ENCODE data around the gene PLAGL2. TPM values are rescaled to one million over a fixed set of nuclear protein-coding genes. Genes with fewer than 3 reads are reported as not detected.

The PLAGL2 gene
- total RNA-seq, 1 donor from 2014 or later, result 2.0 TPM

DNA sequence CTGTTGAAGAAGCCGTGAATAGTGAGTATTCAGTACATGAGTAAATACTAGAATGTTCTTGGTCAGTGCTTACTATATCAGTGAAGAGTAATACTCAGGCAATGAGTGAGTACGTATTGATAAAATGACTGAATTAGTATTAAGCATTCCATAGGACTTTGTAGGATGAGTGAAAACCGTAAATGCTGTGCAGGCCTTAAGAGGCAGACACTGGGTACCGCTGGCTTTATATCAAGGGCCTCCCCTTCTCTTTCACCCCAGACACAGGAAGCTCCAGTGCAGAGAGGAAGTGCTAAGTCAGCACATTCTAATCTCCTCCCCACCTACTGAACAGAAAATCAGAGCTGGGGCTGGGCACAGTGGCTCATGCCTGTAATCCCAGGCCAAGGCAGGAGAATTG lies 24.3 kb upstream of the PLAGL2 start:
- no peak for DNase-seq (ENCODE audit: low read depth, low spot score)

DNA sequence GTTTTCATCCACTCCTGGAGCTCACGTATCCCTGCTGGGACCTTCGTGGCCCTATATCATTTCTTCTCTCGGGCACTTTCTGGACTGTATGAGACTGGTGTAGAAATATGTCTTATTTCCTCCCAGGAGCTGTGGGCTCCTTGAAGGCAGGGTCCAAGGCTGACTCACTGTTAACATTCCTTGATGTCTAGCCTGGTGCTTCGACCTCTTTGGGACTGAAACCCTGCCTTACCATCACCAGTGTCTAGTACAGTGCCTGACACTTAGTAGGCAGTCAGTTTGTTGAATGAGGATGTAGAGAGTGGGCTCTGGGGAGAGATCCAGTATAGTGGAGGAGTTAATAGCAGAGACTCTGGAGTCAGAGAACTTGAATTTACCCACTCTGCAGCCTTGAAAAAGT lies 23.7 kb upstream of the PLAGL2 start:
- no peak for DNase-seq (ENCODE audit: low read depth, low spot score)

DNA sequence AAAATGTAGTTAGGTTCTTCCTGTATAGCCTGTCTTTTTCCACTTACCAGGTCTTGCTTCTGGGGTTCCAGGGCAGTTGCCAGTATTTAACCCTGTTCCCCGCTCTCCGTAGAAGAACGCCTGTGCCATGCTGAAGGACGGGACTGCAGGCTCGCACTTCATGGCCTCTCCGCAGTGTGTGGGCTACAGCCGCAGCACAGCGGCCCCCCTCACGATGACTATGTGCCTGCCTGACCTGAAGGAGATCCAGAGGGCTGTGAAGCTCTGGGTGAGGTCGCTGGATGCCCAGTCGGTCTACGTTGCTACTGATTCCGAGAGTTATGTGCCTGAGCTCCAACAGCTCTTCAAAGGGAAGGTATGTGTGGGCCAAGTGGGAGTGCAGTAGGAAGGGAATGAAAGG lies 23.2 kb upstream of the PLAGL2 start:
- DNase-seq (ENCODE audit: low read depth, low spot score), result no peak

DNA sequence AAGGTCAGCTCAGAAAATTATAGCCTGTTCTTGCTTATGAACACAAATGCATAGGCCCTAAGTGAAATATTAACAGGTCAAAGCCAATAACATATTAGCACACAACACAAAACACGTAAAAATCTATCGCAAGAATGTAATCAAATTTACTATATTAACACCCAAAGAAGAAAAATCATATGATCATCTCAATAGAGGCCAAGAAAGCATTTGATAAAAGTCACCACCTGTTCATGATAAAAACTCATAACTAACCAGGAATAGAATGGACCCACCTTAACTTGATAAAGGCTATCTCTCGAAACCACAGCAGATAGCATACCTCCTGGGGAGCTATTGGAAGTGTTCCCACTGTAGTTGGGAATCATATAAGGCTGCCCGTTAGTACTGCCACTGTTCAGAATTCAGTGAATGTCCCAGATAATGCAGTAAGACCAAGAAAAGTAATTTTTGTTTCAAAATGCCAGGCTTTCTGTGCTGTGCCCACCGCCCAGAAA lies 21.8 kb upstream of the PLAGL2 start:
- no peak for DNase-seq (ENCODE audit: low read depth, low spot score)

DNA sequence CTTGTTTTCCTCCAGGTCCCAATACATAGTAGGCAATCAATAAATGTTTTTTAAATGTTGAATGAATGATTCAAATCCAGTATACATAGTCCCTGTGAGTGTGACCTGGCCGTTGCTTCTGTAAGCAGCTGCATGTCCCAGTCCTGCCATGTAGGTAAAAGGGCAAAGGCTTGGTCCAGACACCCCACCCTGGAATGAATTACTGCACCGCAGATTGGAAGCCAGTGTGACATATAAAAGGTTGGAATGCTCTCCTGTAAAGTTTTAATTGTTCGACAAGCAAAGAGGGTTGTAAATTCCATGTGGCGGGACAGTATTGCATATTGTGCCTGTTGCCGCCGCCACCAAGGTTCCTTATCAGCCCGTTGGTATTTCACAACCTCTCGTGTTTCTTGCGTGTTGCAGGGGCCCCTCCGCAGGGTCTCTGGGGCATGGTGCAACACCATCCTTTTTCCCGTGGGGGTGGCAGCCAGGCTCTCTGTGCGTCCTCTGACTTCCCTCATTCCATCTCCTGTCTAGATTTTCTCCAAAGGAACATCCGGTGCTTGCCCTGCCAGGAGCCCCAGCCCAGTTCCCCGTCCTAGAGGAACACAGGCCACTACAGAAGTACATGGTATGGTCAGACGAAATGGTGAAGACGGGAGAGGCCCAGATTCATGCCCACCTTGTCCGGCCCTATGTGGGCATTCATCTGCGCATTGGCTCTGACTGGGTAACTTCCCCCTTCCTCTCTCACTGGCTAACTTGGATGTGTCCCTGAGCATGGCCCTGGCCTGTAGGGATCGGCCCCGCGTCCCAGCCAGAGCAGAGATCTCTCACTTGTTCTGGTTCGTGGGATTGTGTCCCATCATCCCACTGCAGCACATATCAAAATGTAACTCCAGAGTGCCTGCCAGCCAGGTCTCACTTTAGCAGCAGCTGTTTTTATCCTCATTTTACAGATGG lies 20.5 kb upstream of the PLAGL2 start:
- DNase-seq (ENCODE audit: low read depth, low spot score), result no peak

DNA sequence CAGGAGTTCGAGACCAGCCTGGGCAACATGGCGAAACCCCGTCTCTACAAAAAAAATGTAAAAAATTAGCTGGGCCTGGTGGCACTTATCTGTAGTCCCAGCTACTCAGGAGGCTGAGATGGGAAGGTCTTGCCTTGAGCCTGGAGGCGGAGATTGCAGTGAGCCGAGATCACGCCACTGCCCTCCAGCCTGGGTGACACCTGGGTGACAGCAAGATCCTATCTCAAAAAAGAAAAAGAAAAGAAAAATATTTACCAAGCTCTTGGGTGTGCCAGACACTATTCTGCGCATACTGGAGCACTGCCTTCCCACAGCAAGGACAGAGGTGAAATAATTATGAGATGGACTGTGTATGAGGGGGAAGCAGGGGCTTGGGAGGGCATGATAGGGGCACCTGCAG lies 19.8 kb upstream of the PLAGL2 start:
- DNase-seq (ENCODE audit: low read depth, low spot score), result no peak

DNA sequence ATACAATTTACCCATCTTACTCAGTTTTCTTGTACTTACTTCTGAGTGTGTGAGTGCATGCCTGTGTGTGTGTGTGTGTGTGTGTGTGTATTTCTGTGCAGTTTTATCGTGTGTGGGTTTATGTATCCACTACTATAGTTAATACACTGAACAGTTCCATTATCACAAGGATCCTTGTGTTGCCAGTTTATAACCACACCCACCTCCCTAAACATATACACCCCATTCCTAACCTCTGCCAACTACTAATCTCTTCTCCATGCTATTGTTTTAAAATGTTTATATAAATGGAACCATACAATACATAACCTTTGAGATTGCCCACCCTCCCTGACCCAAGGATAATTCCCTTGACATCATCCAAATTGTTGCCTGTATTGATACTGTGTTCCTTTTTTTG lies 18.8 kb upstream of the PLAGL2 start:
- DNase-seq (ENCODE audit: low read depth, low spot score), result no peak

DNA sequence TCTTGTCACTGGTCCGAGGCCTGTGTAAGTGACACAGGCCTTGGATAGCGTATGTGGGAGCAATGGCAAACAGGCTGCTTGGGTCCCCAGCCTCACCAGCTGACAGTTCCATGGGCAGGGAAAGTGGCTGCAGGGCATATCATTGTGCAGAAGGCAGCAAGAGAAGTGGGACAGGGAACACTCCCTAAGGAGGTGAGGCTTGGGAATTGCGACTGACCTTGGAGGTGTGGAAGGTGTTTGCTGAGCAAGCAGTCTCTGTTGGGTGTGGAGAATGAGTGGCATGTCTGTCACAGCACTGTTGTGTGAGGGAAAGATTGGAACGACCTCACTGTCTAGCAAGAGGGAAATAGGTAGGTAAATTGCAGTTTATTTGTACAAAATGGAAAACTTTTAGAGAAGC lies 16.9 kb upstream of the PLAGL2 start:
- no peak for DNase-seq (ENCODE audit: low read depth, low spot score)

DNA sequence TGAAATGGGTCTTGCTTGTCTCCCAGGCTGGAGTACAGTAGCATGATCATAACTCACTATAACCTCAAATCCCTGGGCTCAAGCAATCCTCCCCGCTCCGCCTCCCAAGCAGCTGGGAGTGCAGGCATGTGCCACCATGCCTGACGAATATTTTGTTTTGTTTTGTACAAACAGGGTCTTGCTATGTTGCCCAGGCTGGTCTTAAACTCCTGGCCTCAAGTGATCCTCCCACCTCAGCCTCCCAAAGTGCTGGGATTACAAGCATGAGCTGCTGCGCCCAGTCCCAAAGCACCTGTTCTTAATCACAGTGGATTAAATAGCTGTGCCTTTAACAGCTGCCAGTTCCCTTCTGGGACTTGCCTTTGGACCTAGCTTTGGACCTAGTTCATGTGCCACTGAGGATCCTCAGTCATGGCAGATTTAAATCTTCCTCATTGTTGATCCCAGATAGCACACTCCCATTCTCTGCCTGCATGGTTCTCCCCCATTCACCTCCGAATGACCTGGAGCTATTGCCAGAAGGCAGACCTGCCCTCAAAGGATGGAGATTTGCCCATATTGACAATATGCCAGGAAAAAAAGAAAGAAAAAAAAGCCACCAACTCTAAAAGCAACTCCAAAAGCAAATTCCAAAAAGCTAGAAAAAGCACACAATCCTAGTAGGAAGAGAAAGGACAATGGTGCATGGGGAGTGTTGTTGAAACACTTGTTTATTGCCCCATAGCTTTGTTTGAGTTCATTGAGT lies 10.8 kb upstream of the PLAGL2 start:
- no peak for DNase-seq (ENCODE audit: low read depth, low spot score)

DNA sequence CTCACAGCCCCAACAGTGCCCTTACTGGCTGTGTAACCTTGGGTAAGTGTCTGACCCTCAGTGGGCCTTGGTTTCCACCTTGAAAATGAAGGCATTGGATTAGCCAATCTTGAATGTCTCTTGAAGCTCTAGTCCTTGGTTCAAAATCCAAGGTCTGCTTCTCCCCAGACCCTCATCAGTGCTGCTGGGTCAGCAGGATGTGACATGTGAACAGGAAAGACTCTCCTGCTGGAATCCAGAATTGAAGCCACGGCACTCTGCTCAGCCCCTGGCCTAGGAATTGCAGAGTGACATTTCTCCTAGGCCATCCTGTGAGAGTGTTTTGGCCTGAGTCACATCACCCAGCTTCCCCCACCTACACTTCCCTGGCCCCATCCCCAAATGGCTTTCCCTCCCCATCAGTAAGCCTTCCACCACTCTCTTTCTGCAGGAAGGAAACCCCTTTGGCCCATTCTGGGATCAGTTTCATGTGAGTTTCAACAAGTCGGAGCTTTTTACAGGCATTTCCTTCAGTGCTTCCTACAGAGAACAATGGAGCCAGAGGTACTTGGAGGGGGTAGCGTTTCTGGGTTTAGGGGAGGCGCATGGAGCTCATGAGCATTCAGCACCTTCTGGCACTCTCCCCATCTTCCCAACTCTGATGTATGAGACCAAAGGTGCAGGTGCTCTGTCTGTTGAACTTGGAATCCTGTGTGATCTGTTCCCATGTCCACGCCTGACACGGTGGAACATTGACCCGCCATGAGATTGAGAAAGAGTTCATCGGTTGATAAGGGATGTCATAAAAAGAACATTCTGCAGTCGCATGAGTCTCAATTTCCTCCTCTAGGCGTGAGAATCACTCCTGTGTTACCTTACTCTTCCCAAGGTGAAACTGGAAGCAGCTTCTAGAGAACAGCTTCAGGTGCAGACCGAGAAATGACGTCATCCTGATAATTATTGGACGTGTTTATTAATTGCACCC lies 8.9 kb upstream of the PLAGL2 start:
- DNase-seq (ENCODE audit: low read depth, low spot score), result no peak

DNA sequence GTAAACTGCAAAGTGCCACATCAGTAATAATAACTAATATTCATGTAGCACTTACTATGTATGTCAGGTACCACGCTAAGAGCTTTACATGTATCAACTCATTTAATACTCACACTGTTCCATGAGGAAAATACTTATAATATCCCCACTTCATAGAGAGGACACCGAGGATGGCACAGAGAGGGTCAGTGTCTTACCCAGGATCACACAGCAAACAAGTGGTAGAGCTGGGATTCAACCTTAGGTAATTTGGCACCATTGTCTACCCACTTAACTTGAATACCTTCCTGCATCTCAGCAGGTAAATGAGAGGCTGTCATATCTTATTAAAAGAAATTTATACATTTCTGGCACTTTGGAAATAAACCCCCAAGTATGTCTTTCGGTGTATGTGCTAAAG lies 8.2 kb upstream of the PLAGL2 start:
- no peak for DNase-seq (ENCODE audit: low read depth, low spot score)

DNA sequence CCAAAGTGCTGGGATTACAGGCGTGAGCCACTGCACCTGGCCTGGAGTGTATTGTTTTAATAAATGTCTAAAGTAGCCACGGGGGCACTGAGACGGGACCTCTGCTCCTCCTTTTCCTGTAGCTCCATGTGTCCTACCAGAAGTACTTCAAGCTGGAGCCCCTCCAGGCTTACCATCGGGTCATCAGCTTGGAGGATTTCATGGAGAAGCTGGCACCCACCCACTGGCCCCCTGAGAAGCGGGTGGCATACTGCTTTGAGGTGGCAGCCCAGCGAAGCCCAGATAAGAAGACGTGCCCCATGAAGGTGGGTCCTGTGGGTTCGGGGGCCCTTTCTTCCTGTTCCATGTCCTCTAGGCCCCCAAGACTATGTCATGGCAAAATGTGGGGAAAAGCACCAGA lies 7.6 kb upstream of the PLAGL2 start:
- no peak for DNase-seq (ENCODE audit: low read depth, low spot score)

DNA sequence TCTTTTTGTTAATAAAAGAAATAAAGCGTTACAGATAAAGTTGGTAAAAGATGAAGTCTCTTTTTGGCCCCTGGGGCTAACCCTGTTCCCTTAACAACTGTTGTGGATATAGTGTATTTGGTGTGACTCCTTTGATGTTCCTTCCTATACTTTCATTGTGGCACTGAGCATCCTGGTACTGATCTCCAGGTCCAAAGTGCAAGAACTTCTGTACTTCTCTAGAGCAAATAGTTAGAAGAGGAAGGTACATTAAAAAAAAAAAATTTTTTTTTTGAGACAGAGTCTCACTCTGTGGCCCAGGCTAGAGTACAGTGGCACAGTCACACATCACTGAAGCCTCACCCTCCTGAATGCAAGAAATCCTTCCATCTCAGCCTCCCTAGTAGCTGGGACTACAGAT lies 6.3 kb upstream of the PLAGL2 start:
- DNase-seq (ENCODE audit: low read depth, low spot score), result no peak

DNA sequence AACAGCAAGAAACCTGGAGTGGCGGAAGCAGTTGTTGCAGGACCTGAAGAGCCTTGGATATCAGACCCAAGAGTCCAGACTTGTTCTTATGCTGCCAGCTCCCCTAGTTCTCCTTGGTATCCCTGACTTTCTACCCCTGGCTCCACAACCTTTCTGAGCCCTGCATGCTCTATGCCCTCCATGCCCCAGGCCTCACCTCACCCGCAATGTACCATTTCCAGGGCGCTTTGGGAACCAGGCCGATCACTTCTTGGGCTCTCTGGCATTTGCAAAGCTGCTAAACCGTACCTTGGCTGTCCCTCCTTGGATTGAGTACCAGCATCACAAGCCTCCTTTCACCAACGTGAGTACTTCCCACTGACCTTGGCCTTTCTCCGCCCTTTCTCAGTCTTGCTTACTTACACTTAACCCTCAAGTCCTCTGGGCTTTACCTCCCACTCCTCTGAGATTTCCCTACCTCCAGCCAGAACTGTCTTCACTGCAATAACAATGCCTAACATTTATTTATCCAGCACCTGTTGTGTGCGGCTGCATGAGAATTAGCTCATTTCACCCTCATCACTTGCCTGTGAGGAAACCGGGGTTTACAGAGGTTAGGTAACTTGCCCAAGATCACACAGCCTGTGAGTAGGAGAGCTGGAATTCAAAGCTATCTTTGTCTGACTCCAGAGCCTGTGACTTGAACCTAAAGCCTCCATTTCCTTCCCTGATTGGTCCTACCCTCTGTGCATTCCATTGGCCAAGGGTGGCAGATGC lies 2.5 kb upstream of the PLAGL2 start:
- DNase-seq (ENCODE audit: low read depth, low spot score), result no peak

DNA sequence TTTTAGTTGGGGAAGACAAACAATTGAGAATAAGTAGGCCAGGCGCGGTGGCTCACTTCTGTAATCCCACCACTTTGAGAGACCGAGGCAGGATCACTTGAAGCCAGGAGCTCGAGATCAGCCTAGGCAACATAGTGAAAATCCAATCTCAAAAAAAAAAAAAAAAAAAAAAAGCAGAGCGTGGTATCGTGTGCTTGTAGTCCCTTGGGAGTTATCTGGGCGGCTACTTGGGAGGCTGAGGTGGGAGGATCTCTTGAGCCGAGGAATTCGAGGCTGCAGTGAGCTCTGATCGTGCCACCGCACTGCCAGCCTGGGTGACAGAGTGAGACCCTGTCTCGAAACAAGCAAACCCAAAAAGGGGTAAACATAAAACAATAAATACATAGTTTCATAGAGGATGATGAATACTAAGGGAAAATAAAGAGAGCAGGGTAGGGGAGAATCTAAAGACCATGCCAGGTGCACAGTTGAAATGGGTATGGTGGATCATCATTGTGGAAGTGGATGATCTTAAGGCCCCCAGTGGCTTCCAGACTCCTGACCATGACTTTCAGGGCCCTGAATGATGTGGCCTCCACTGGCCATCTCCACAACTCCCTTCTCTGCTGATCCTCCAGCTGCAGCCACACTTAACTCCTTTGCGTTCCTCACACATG lies 1.1 kb upstream of the PLAGL2 start:
- DNase-seq (ENCODE audit: low read depth, low spot score), result no peak

DNA sequence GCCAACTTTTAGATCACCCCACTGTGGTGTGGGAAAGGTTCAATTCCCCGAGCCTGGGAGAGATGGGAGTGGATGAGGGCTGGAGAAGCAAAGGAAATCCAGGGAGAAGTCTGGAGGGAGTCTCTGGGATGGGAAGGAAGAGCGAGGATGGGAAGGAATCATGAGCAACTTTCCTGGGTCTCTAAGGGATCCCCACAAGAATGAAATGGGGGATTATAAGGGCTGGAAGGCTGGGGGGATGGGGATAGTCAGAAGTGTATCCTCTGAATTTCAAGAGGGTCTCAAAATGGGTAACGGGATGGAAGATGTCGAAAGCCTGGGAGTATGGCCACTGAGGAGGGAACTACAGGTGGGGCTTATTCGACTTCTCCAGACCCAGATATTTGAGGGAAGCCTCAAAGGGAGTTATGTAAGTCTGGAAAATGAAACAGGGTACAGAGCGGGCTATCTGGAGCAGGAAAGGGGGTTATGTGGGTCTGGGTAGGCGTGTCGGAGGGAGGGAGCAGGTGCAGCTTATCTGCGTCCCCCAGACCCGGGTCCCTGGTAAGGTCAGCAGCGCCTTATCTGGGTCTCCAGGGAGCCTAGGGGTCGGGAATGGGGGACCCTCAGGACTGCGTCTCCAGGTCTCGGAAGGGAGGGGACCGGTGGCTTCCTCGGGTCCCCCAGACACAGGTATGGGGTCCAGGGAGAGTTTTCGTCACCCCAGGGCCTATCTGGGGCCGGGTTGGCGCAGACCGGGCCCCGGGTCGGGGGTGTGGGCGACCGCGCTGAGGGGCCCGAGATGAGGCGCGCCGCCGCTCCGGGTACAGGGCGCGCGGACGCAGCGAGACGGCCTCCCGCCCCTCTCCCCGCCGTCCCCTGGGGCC lies 550 bp downstream of the PLAGL2 start:
- DNase-seq (ENCODE audit: low read depth, low spot score), result no peak

DNA sequence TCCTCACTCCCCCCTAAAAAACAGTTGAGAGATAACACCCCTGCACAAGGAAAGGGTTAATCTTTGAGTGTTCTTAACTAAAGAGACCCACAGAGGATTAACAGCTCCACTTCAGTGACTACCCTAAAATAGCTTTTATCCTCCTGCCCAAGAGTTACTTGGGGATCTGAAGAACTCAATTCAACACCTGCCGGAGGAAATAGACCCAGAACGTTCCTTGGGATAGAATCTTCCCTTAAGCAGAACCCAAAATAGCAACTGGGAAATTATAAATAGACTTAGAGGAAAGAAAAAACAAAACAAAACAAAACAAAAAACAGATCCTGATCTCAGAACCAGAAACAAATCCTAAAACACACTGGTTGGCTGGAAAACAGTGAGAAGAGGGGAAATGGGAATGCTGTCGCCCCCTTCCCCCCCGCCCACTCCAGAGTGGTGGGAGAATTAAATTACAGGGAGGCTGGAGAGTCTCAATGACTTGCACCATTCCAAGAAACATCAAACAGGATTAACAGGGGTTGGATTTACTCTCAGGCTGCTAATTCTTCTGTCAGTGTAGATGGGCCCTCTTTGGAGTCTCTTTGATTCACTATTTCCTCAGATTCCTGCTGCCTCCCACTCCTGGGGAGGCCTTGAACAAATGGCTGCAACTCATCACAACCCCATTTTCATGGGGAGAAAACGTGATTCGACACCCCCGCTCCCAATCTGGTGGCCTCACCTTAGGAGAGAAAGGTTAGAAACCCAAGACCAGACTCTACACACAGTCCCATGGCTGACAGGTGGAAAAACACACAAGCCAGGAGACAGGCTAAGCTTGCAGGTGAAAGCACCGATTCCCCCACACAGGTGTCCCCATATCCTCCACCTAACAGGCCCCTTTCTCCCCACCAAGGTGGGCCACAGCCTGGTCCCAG lies 1.4 kb downstream of the PLAGL2 start:
- DNase-seq (ENCODE audit: low read depth, low spot score), result no peak

Measured in pulmonary artery endothelial cell (primary cell).